Adrenal gland (tissue), 19 donors: ENCODE results near the gene GALNTL6. TPM values are rescaled to one million over a fixed set of nuclear protein-coding genes. Genes with fewer than 3 reads are reported as not detected.
A peak's percentile ranks its signal among the peaks of the same experiment; 100 is the strongest.

Experiments
- DNase-seq, 7 donors: peaks; one replicate each; pipeline ENCODE4 v3.0.0-alpha.2; 2019 to 2020
- H3K27ac ChIP-seq, 5 donors: fragments of 200-600 bp; sonication (generic) in 4 of 5; 1 replicate in 3 of 5; 2 replicates in 2 of 5; pipeline versions ENCODE4 v1.5.1 to v1.8.0; 2016 to 2020; ENCODE audit warnings: mild to moderate bottlenecking in 1 of 5
- H3K27me3 ChIP-seq: fragments of 200-600 bp; 2 replicates; pipeline ENCODE4 v1.8.0; 2021
- H3K36me3 ChIP-seq, 2 donors: fragments of 200-600 bp; replicated peaks in 1 of 2; 1 replicate in 1 of 2; 2 replicates in 1 of 2; pipeline versions ENCODE4 v1.5.1 to v1.8.0; 2018 to 2022
- H3K4me1 ChIP-seq, 2 donors: fragments of 200-600 bp; replicated peaks in 1 of 2; 1 replicate in 1 of 2; 2 replicates in 1 of 2; pipeline versions ENCODE4 v1.5.1 to v1.8.0; 2018 to 2021
- H3K4me3 ChIP-seq, 4 donors: fragments of 200-600 bp; sonication (generic) in 3 of 4; one replicate each; pipeline ENCODE4 v1.5.1; 2016 to 2018
- H3K9me3 ChIP-seq, 3 donors: fragments of 200-600 bp; sonication (generic) in 1 of 3; replicated peaks in 1 of 3; 1 replicate in 2 of 3; 2 replicates in 1 of 3; pipeline versions ENCODE4 v1.5.1 to v1.8.0; 2016 to 2021
- CTCF ChIP-seq, 6 experiments: fragments of 450-650 bp in 4 of 6; fragments of 200-600 bp in 2 of 6; sonication (generic) in 1 of 6; IDR thresholded peaks; 1 replicate in 5 of 6; 2 replicates in 1 of 6; pipeline versions ENCODE4 v1.5.1 to v1.8.0; 2016 to 2021; ENCODE audit warnings: antibody characterized with exemption in 6 of 6, mild to moderate bottlenecking in 2 of 6, moderate library complexity in 1 of 6
- POLR2A ChIP-seq, 2 donors: fragments of 450-650 bp; IDR thresholded peaks; one replicate each; pipeline ENCODE4 v1.6.1; 2017; ENCODE audit warnings: antibody characterized with exemption in 2 of 2, mild to moderate bottlenecking in 2 of 2, moderate library complexity in 1 of 2
- WGBS, 4 donors: extraction: QIAGEN DNeasy Blood & Tissue Kit in 2 of 4; methylation state at CpG; one replicate each; pipeline versions ENCODE4 v1.1.5 to v1.1.7; 2013 to 2017; 5-methylcytosine and 5-hydroxymethylcytosine counted together
- intact Hi-C, 2 donors: fragments of 100-400 bp; cut with DNase I; formaldehyde crosslinking; loops; one replicate each; pipeline versions ENCODE4 v1.14.1 to v1.15.0; 2022 to 2023
- long read RNA-seq, 10 donors: library from polyadenylated mRNA in 3 of 10; unstranded in 2 of 10; stranded (forward) in 1 of 10; transcript quantifications; one replicate each; pipeline ENCODE4 v2.0.0 and lab custom pipeline, GENCODE V29; 2021 to 2026
- polyA plus RNA-seq, 3 donors: library from polyadenylated mRNA; stranded (reverse); fragments of 200-250 nt in 2 of 3; fragments of 350-450 nt in 1 of 3; fragmentation: Illumina TruSeq in 1 of 3; extraction: RNeasy Lipid Tissue Mini Kit (QIAGEN cat#74804) in 1 of 3; gene quantifications; one replicate each; pipeline ENCODE4 v1.2.3, GENCODE V29; 2013 to 2014
- total RNA-seq, 9 donors: library from RNA; depleted of rRNA in 4 of 9; stranded (reverse); fragments of >200 nt in 4 of 9; fragments of 120-200 nt in 1 of 9; fragmentation: NEBNext Ultra II Directional in 1 of 9; extraction: Animal tissue kit (Norgen Biotek cat#: 25700) in 1 of 9; gene quantifications; one replicate each; pipeline versions ENCODE4 v1.1.0 to v1.2.4, GENCODE V29; 2013 to 2023
- donor health status: healthy with polysubstance abuse.
- donor health status: Bipolar disorder and iron deficiency.
- donor health status: DM: yes; HTN: yes; CAD: no.
- donor health status: DM: no; HTN: no; CAD: no.
- donor health status: DM: no; HTN: no; CAD: no.
- donor health status: DM: yes; HTN: yes; CAD: no.

Gene GALNTL6
- total RNA-seq (under 1 TPM in 8 of 9 donors, not detected in 1; 0.32 to 0.96 (median 0.60) TPM), polyA plus RNA-seq (under 1 TPM; 0.10 to 0.40 (median 0.16) TPM)
- long read RNA-seq, donor 1 = 0 reads
- long read RNA-seq, donor 2 = 0 reads
- long read RNA-seq, donor 3 = 0 reads
- long read RNA-seq, donor 4, partial matches to known transcripts = 0 of 2 reads
- long read RNA-seq, donor 4, other reads (novel, unspliced or antisense) = 0 of 2 reads
- long read RNA-seq, donor 5 = 0 reads
- long read RNA-seq, donor 6 = 0 reads
- long read RNA-seq, donor 7 = 0 reads
- long read RNA-seq, donor 8 = 0 reads
- long read RNA-seq, donor 9 = 0 reads
- long read RNA-seq, donor 10, partial matches to known transcripts = 0 of 1 reads
- long read RNA-seq, donor 10, other reads (novel, unspliced or antisense) = 0 of 1 reads

DNA sequence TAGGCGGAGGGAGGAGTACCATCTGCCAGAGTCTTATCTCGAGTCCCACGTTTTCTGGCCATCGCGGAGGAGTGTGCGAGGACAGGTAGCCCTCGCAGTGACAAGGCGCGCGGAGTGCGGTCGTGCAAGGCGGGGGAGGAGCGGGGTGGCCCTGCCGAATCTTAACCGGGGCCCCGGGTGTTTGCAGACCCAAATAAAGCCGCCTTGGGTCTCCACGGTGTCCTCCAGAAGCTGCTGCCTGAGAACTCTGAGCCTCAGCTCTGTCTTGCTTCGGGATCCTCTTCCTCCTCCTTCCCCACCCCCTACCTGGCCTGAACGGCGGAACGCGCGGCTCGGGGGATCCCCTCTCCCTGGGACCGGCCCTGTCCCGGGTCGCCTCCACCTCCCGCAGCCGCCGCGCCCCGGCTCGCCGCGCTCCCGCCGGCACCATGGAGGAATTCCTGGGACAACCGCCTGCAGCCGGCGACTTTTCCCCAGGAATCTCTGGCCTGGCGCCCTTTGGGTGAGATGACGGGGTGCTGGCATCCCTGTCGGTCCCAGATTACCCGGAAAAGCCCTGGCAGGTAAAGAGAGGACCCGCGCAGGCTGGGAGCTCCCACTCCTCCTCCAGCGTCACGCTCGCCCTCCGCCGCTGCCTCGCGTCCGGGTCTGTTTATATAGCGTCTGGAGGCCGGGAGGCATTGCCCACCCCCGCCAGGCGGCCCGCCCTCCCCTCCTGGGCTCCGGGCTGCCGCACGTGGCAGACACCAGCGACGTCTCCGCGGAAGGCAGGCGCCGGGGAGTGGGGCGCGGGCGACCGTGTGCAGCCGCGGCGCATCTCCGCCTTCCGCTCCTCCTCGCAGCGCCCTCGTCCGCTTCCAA is at the start of gene GALNTL6:
TSS of gene GALNTL6 (plus strand) at position 740 of the 861 bp plus-strand sequence.
- Histone ChIP-seq H3K36me3 (no peaks in the 10 kb centered on the region), H3K4me3 (peak within 1 kb of the TSS in 2 of 4 donors; percentile 9 to 51), H3K27me3 (peaks cover 28% of the 10 kb centered on the region), H3K27ac (no peak within 1 kb of the TSS), H3K4me1 (no peaks in the 10 kb centered on the region), H3K9me3 (no peaks in the 10 kb centered on the region)
- intact Hi-C loops = no loop called here
- 1 to 6% (median 2%) methylated on average over 15 to 83 of the region's 83 CpGs for WGBS, 4 donors
- no peak for TF ChIP-seq POLR2A (IDR thresholded peaks at IDR 0.05)
- TF ChIP-seq CTCF (IDR thresholded peaks at IDR 0.05) = no peak
- DNase-seq = no peak

DNA sequence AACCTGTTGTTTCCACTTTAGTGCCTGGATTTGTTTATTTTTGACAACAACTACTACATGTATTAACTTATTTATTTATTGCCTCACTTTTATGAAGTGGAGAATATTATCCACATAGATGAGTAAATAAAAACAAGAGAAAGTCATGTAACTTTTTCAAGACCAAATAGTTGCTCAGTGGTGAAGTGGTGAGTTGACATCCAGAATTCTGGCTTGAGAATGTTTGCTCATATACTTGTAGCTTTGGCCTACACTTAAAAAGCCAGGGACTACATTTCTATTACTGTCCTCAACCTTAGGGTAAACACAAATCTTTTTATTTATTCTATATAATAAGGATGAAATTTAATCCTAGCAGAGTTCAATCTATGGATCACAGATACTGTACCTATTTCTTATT is 47.7 kb upstream of the GALNTL6 start:
- H3K4me3 ChIP-seq = no peak overlapping the region
- intact Hi-C loops = no loop called here
- H3K9me3 ChIP-seq = no peaks in the 10 kb centered on the region
- no peak for DNase-seq
- TF ChIP-seq CTCF (IDR thresholded peaks at IDR 0.05) = no peak
- TF ChIP-seq POLR2A (IDR thresholded peaks at IDR 0.05) = no peak
- no peaks in the 10 kb centered on the region for H3K4me1 ChIP-seq
- no peak overlapping the region for H3K27ac ChIP-seq
- no peaks in the 10 kb centered on the region for H3K36me3 ChIP-seq
- H3K27me3 ChIP-seq = no peaks in the 10 kb centered on the region

DNA sequence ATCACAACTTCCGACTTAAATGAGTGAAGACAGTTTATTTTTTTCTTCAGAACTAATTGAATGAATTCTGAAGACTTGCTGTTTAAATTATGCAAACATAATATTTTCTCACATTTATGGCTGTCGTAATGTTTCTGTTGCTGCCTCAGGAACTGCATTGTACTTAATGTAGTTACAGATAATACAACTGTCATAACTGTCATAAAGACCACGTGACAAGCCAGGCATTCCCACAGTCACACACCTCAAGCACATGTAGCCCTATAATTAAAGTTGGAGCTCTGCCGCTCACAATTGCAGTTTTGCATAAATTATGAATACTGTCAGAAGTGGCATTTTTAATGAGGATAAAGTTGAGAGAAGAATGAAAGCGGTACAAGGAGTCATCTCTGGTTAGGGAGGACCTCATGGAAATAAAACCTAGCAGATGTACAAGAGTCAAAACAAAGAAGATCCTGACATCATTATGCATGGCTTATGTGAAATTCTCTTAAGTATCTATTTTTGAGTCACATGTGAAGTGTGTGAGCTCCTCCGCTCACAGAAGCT is 38.5 kb upstream of the GALNTL6 start:
- Histone ChIP-seq H3K4me3 (no peak overlapping the region), H3K9me3 (no peaks in the 10 kb centered on the region), H3K36me3 (no peaks in the 10 kb centered on the region), H3K27ac (no peak overlapping the region), H3K4me1 (no peaks in the 10 kb centered on the region), H3K27me3 (no peaks in the 10 kb centered on the region)
- TF ChIP-seq POLR2A (IDR thresholded peaks at IDR 0.05) (no peak), CTCF (IDR thresholded peaks at IDR 0.05) (no peak)
- intact Hi-C loops = no loop called here
- no peak for DNase-seq
- WGBS, 4 donors = 78 to 84% (median 83%) methylated on average over 6 of the region's 6 CpGs

DNA sequence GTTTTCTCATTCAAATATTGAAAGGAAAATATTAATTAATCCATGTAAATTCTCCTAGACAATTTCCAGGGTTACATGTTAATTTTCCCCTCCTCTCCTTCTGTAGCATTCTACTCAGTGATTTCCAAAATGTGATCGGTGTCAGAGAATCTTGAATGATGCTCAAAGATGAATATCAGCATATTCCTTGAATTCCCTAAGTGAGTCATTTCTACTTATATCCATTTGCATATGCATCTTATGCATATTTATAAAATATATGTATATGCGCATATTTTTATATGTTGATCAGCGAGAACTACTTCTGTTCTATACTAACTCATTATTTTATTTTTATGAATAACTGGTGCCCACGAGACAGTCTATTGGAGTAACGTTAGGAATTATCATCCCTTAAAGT is 33.9 kb upstream of the GALNTL6 start:
- no peak for DNase-seq
- H3K4me3 ChIP-seq = no peak overlapping the region
- intact Hi-C loops = no loop called here
- no peaks in the 10 kb centered on the region for H3K9me3 ChIP-seq
- WGBS, 4 donors = 81 to 87% (median 85%) methylated on average over 5 of the region's 5 CpGs
- no peaks in the 10 kb centered on the region for H3K4me1 ChIP-seq
- TF ChIP-seq CTCF (IDR thresholded peaks at IDR 0.05) = no peak
- no peak for TF ChIP-seq POLR2A (IDR thresholded peaks at IDR 0.05)
- no peaks in the 10 kb centered on the region for H3K36me3 ChIP-seq
- H3K27me3 ChIP-seq = no peaks in the 10 kb centered on the region
- no peak overlapping the region for H3K27ac ChIP-seq
